Tracheal epithelial cell (primary cell): Measurements from ENCODE around the gene DMXL1. TPM values are rescaled to one million over a fixed set of nuclear protein-coding genes. Genes with fewer than 3 reads are reported as not detected.

Source experiments
- total RNA-seq: library from RNA; depleted of rRNA; stranded (reverse); fragments of >200 nt; gene quantifications from 2 replicates; pipeline ENCODE4 v1.2.1, GENCODE V29; 2014

The DMXL1 gene
- 28.8 and 34.0 TPM in 2 replicates for total RNA-seq

GRCh38 chr5:119070828-119071560 lies at the start of gene DMXL1:
Gene DMXL1, plus strand, starts transcription at chr5:119071087. Its CDS starts 483 bp downstream, at chr5:119071570.

Other genes starting within 250 kb of the DMXL1 start
- gene DTWD2, start 82.5 kb upstream of the DMXL1 start, total RNA-seq = 7.5 and 9.0 TPM in 2 replicates